DMS53 treated with DMSO at 0.1 percent for 48 hours (cell line): ENCODE results near the gene FLAD1.
A peak's percentile ranks its signal among the peaks of the same experiment; 100 is the strongest.

Experiments used
- DNase-seq: peaks from one replicate; lab custom pipeline; 2025; ENCODE audit not compliant: unreplicated experiment; lab: John Stamatoyannopoulos, UW

Gene FLAD1

DNA sequence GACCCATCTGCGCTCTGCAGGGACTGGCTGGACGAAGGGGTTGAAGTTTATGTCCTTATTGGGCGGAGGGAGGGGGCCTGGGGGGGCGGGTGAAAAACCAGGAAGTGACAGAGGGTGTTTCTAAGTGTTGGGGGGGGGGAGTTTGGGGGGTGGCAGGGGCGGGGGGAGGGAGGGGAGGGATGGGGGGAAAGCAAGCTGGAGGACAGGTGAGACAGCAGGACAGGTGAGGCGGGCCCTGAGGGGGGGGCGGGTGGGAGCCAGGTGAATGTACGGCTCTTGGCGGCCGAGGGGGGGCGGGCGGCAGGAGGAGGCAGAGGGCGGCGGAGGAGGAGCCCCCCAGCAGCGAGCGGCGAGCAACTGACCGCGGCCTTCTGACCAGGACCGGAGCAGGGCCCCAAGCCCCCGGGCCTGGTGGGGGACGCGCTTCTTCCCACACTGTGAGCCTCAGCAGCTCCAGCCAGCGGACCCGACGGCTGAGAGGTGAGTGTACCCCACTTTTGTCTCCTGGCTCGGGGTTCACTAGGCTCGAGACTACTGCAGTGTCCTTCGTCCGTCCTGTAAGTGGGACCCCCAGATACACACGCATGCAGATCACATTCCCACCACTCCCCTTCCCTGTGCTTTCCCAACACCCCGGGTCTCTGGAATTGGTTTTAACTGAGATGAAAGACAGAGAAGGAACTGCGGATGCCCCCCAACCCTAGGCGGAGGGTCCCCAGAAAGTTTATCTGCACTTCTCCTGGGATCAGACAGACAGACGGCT lies 19.5 kb downstream of the FLAD1 start, which contains the start of gene ZBTB7B:
TSS of gene ZBTB7B (plus strand) at position 339 of the 763 bp plus-strand sequence. CDS start 11,859 bp downstream, outside the sequence.
- peak; percentile 89 for DNase-seq

DNA sequence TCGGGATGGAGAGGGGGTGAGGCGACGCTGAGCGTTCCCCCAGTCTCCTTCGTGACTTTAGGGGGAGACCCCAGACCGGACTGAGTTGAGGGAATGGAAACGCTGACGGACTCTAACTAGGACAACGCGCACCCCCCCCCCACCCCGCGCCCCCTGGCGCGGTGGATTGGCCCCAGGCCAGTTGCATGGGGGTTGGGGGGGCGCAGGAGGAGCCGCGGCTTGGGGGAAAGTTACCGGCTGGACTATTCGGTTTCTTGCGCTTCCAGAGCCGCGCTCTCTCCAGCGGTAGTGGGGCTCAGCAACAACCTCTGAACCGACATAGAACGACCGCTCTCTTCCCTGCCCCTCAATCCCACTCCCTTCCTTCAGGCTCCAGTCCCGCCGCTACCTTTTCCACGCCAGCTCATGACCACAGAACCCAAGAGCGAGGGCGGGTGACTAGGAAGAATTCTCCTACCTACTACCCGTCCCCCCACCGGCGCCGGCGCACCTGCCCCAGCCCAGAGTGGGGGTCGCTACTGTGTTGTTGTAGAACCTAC lies 20.2 kb downstream of the FLAD1 start:
- no peak for DNase-seq

DNA sequence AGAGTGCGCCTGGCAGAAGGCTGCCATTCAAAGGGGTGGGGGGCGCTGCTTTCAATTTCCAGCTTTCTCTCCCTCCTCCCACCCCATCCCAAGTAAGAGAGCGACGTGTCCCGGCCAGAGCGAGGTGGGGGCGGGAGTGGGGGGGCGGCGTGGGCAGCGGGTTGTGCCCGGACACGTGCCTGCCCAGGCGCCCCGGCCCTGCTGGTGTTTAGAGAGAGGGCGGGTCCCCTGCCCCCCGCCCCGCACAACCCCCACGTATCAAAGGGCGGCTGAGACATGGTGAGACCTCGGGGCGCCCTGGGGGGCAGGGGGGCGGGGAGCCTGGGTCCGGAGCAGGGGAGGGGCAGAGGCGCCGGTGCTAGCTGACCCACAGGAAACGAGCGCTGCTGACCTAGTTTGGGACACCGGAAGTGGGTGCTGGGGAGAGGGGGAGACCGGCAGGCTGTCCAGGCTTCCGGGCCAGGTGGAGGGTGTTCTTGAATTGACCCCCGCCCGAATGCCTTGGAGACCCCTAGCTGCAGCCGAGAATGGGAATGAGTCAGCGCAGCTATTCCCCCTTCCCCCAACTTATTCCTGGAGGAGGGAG lies 20.7 kb downstream of the FLAD1 start:
- DNase-seq, result no peak

GRCh38 chr1:155004352-155005075 lies 21.4 kb downstream of the FLAD1 start:
- DNase-seq, result no peak

GRCh38 chr1:155005076-155006011 lies 22.2 kb downstream of the FLAD1 start:
- DNase-seq, result no peak

GRCh38 chr1:155006601-155007101 lies 23.5 kb downstream of the FLAD1 start:
- no peak for DNase-seq

GRCh38 chr1:155007251-155007828 lies 24.2 kb downstream of the FLAD1 start:
- no peak for DNase-seq

DNA sequence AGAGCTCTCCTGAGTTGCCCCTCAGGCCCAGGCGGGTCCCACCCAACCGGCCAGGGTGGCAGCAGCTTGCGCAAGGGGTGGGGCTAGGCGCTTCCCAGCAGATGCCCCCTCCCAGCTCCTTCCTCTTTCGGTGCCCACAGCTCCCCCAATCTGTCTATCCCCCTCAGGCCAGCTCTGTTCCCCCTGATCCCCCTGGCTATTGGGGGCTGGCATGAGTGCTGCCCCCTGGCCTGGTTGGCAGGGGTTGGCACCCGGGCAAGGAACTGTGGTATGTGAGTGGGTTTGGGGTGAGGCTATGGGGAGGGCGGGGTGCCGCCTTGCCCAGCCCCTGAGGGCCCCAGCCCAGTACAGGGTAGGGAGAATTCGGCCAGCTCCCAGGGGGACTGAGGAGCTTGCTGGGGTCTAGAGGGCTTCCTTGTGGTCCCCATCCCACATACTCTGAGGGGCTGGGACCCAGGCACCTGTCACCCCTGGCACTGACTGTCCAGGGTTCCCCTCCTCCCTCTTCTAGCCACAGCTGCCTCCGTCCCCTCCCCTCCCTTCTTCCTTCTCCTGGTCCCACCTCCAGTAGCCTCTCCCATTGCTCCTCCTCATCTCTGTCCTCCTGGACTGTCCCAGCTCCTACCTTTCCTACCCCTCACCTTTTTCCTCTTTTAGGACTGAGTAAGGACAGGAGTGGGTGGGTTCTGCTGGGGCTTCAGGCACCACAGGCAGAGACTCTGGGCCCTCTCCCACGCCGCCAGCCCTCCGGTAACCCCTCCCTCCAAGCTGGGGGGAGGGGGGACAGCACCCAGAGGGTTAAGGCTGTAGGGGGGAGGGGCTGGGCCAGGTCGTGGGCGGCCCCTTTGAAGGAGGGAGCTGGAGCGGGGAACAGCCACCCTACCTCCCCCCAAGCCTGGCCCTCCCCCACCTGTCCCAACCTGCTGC lies 25.1 kb downstream of the FLAD1 start:
- no peak for DNase-seq

- no peak for DNase-seq
These were observed 26.1 kb downstream of the FLAD1 start for GRCh38 chr1:155009221-155009711.

GRCh38 chr1:155009742-155010141 lies 26.6 kb downstream of the FLAD1 start:
- DNase-seq, result no peak

DNA sequence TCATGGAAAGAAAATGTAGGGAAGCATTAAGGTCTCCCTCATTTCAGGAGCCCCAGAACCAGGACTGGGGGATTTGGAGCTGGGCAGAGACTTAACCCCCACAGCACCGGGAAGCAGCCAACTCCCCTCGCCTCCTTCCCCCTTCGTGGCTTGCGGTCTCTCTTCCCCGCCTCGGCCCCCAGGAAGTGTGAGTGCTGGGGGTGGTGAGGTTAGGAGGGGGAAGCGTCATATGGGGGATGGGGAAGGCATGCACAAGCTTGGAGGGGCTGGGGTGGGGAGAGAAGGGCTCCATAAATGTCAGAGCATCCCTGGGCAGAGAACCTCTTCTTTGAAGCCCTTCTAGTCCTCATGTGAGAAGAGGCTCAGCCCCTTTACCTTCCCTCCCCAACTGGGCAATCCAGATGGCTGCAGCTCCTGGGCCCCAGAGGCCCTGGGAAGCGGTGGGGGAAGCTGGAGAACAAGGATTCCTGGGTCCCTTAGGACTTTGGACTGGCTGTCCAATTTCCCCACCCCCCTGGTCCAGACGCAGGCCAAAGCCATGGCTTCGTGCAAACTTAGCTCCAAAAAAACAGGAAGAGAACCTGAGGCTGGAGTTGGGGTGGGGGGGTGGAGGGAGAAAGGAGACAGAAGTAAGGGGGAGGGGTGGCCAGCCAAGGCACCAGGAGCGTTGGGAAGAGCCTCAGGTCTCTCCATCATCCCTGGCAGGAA lies 27.2 kb downstream of the FLAD1 start:
- DNase-seq, result no peak

DNA sequence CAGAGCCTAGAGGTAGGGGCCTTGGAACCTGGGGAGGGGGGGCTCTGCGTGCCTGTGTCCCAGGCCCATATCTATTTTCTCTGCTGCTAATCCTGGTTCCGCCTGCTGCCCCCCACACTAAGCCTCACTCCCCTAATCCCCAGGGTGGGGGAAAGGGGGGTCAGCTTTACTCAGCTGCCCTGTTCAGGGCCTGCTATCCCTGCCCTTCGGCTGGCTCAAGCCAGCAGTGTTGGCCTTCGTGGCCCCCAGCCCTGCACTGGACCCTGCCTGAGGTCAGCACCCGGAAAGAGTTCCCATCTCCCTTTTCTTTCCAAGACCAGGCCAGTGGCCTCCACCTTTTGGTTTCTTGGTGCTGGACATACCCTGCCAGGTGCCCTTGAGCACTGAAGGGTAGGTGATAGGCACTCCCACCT lies 27.9 kb downstream of the FLAD1 start:
- no peak for DNase-seq

GRCh38 chr1:155011437-155012025 lies 28.4 kb downstream of the FLAD1 start:
- DNase-seq, result no peak

GRCh38 chr1:155012026-155012546 lies 28.9 kb downstream of the FLAD1 start:
- DNase-seq, result no peak

GRCh38 chr1:155012776-155013602 lies 29.8 kb downstream of the FLAD1 start:
- no peak for DNase-seq

DNA sequence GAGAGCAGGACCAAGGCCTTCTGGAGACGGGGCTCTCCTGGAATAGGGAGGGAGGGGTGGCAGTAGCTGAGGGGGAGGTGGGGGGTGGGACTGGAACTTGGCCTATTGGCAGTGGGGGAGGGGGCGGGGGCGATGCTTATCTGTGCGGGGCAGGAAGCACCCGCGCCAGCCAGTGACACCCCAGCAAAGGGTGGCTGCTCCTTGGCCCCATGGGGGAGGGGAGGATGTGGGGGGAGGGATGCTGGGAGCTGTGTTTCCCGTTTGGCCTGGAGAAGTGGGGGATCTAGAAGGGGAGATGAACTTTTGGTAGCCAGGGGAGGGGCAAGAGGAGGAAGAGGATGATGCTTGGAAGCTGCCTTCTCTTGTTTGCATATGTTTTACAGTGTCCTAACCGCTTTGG lies 30.5 kb downstream of the FLAD1 start:
- no peak for DNase-seq
